Measurements from ENCODE around the gene GHSR. TPM values are rescaled to one million over a fixed set of nuclear protein-coding genes. Genes with fewer than 3 reads are reported as not detected.

GHSR gene
- total RNA-seq, 2 experiments from 2014 or later = not detected

GRCh38 chr3:172476347-172476746 lies 28.1 kb upstream of the GHSR start:
- ChIA-PET POLR2A (no interaction called here), CTCF (interaction anchor here (1.4 to 2.9 kb wide), 3 partner anchors 15 to 119 kb away, joined by 4 to 12 read pairs (median 9); no protein-coding TSS in a partner anchor)
- peak in 2 of 14 experiments; percentile 9 to 12 for DNase-seq
- H3K27me3 Mint-ChIP-seq = no peaks in the 10 kb centered on the region
- peak overlapping the region; percentile 80 for H3K27ac Mint-ChIP-seq
- peaks cover 16% of the 10 kb centered on the region for H3K4me1 Mint-ChIP-seq (ENCODE audit: low read depth)
- H3K27ac ChIP-seq (ENCODE audit: low read depth in 1 of 2, low read length in 2 of 2) = no peak overlapping the region
- H3K9me3 Mint-ChIP-seq = peaks cover 2% of the 10 kb centered on the region
- intact Hi-C loops (cut with DNase I, micrococcal nuclease) = loop anchor here (5.0 to 10.0 kb wide), 2 partner anchors 144 to 1512 kb away; no protein-coding TSS in a partner anchor
- H3K27me3 ChIP-seq (ENCODE audit: control insufficient read depth in 1 of 2, insufficient read depth in 2 of 2, low read length in 2 of 2) = peaks cover 0 to 4% of the 10 kb centered on the region in 2 experiments
- no peaks in the 10 kb centered on the region for H3K4me1 ChIP-seq (ENCODE audit: insufficient read depth, low read length)
- TF ChIP-seq CTCF (IDR thresholded peaks at IDR 0.05) = no peak
- H3K36me3 Mint-ChIP-seq (ENCODE audit: low read depth) = no peaks in the 10 kb centered on the region
- no peaks in the 10 kb centered on the region for H3K36me3 ChIP-seq (ENCODE audit: insufficient read depth, low read length)
- H3K9me3 ChIP-seq (ENCODE audit: control insufficient read depth in 1 of 2, insufficient read depth in 1 of 2, low read length in 2 of 2) = no peaks in the 10 kb centered on the region
- no peak for ATAC-seq (ENCODE audit: poor library complexity)
- peak overlapping the region; percentile 91 for H3K4me3 Mint-ChIP-seq
- peak overlapping the region; percentile 50 for H3K4me3 ChIP-seq (ENCODE audit: low read length)

GRCh38 chr3:172475703-172476102 lies 27.4 kb upstream of the GHSR start:
- ChIA-PET POLR2A (no interaction called here), CTCF (interaction anchor here (2.9 kb wide), 1 partner anchor 14 kb away, joined by 12 read pairs; no protein-coding TSS in a partner anchor)
- TF ChIP-seq CTCF (IDR thresholded peaks at IDR 0.05) = no peak
- DNase-seq (no peak), ATAC-seq (ENCODE audit: poor library complexity) (no peak)
- H3K4me3 Mint-ChIP-seq = peak overlapping the region; percentile 11
- H3K27ac Mint-ChIP-seq = no peak overlapping the region
- intact Hi-C loops (cut with DNase I, micrococcal nuclease) = loop anchor here (5.0 to 10.0 kb wide), 2 partner anchors 143 to 1511 kb away; no protein-coding TSS in a partner anchor
- H3K27me3 Mint-ChIP-seq = peaks cover 4% of the 10 kb centered on the region
- Histone ChIP-seq H3K9me3 (ENCODE audit: control insufficient read depth in 1 of 2, insufficient read depth in 1 of 2, low read length in 2 of 2) (no peaks in the 10 kb centered on the region), H3K27ac (ENCODE audit: low read depth in 1 of 2, low read length in 2 of 2) (no peak overlapping the region), H3K36me3 (ENCODE audit: insufficient read depth, low read length) (no peaks in the 10 kb centered on the region), H3K27me3 (ENCODE audit: control insufficient read depth in 1 of 2, insufficient read depth in 2 of 2, low read length in 2 of 2) (peaks cover 0 to 4% of the 10 kb centered on the region in 2 experiments), H3K4me1 (ENCODE audit: insufficient read depth, low read length) (no peaks in the 10 kb centered on the region), H3K4me3 (ENCODE audit: low read length) (no peak overlapping the region)
- no peaks in the 10 kb centered on the region for H3K36me3 Mint-ChIP-seq (ENCODE audit: low read depth)
- peaks cover 16% of the 10 kb centered on the region for H3K4me1 Mint-ChIP-seq (ENCODE audit: low read depth)
- H3K9me3 Mint-ChIP-seq = peaks cover 2% of the 10 kb centered on the region

GRCh38 chr3:172471903-172472302 lies 23.6 kb upstream of the GHSR start:
- CTCF ChIA-PET = no interaction called here
- POLR2A ChIA-PET = no interaction called here
- peaks cover 2% of the 10 kb centered on the region for H3K4me1 Mint-ChIP-seq (ENCODE audit: low read depth)
- H3K36me3 ChIP-seq (ENCODE audit: insufficient read depth, low read length) = no peaks in the 10 kb centered on the region
- intact Hi-C loops (cut with DNase I, micrococcal nuclease) = loop anchor here (10.0 kb wide), 1 partner anchor 1507 kb away; no protein-coding TSS in a partner anchor
- no peak overlapping the region for H3K27ac Mint-ChIP-seq
- no peaks in the 10 kb centered on the region for H3K9me3 ChIP-seq (ENCODE audit: control insufficient read depth in 1 of 2, insufficient read depth in 1 of 2, low read length in 2 of 2)
- no peaks in the 10 kb centered on the region for H3K4me1 ChIP-seq (ENCODE audit: insufficient read depth, low read length)
- TF ChIP-seq CTCF (IDR thresholded peaks at IDR 0.05) = no peak
- H3K27me3 ChIP-seq (ENCODE audit: control insufficient read depth in 1 of 2, insufficient read depth in 2 of 2, low read length in 2 of 2) = peaks cover 2 to 8% of the 10 kb centered on the region in 2 experiments
- no peaks in the 10 kb centered on the region for H3K36me3 Mint-ChIP-seq (ENCODE audit: low read depth)
- H3K27ac ChIP-seq (ENCODE audit: low read depth in 1 of 2, low read length in 2 of 2) = no peak overlapping the region
- peaks cover 2% of the 10 kb centered on the region for H3K9me3 Mint-ChIP-seq
- DNase-seq = no peak
- no peak overlapping the region for H3K4me3 ChIP-seq (ENCODE audit: low read length)
- no peak for ATAC-seq (ENCODE audit: poor library complexity)
- H3K27me3 Mint-ChIP-seq = peaks cover 27% of the 10 kb centered on the region
- no peak overlapping the region for H3K4me3 Mint-ChIP-seq

Data from CD4-positive, alpha-beta T cell (primary cell).